ENCODE measurements around the gene MACROD2.

The MACROD2 gene

DNA sequence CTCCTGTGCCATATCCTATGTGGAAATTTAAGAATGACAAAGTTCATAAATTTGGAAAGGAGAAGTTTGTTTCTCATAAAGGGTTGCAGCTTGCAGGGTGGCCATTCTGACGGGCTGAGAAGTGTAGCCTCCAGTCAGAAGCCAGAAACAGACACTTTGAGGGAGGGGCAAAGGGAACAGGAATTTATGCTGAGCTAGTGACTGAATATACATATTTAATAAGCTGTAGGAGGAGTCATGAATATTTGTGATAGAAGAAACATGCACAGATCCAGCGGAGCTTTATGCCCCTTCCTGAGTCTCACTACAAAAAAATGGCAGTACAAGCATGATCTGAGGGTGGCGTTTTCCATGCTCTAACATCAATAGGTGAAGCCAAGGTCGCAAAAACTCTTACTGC is 1779.6 kb downstream of the MACROD2 start:
- TF ChIP-seq, protein P1, sequence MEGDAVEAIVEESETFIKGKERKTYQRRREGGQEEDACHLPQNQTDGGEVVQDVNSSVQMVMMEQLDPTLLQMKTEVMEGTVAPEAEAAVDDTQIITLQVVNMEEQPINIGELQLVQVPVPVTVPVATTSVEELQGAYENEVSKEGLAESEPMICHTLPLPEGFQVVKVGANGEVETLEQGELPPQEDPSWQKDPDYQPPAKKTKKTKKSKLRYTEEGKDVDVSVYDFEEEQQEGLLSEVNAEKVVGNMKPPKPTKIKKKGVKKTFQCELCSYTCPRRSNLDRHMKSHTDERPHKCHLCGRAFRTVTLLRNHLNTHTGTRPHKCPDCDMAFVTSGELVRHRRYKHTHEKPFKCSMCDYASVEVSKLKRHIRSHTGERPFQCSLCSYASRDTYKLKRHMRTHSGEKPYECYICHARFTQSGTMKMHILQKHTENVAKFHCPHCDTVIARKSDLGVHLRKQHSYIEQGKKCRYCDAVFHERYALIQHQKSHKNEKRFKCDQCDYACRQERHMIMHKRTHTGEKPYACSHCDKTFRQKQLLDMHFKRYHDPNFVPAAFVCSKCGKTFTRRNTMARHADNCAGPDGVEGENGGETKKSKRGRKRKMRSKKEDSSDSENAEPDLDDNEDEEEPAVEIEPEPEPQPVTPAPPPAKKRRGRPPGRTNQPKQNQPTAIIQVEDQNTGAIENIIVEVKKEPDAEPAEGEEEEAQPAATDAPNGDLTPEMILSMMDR (IDR thresholded peaks at IDR 0.05; ENCODE audit: low read depth, low read length, missing control alignments): no peak
- DNase-seq (ENCODE audit: extremely low read depth, low read depth): no peak
- no peak overlapping the region for H3K4me3 ChIP-seq (replicated peaks; ENCODE audit: low read depth, low read length)

DNA sequence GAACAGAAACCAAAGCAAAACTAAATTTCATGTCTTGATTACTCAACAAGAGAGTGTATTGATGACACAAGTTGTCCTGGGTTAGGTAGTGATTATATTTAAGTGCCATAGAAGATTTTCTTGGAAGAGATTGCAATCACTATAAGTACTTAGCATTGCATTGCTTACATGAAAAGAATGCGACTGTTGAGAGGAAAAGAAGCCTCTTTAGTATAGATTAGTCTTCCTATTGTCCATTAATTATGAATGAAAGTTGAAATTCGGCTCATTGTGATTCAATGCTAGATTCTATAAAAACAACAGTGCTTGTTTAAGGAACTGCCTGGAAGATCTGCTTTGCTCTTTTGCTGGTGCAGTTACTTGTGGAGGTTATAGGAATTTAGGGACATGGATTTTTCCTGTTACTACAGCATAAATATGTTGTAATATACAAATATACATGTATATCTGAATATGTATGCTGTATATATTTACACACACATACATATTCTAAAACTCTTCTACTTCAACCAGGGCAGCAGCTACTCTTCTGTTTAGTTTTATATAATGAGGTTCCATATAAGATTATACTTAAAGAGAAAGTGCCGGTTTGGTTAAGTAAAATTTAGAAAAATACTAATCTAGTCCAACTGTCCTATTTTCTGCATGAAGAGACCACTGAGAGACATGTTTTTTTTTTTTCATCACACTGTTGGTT is 1781.6 kb downstream of the MACROD2 start:
- no peak overlapping the region for H3K4me3 ChIP-seq (replicated peaks; ENCODE audit: low read depth, low read length)
- TF ChIP-seq, protein P1 (IDR thresholded peaks at IDR 0.05; ENCODE audit: low read depth, low read length, missing control alignments): no peak
- DNase-seq (ENCODE audit: extremely low read depth, low read depth): no peak

DNA sequence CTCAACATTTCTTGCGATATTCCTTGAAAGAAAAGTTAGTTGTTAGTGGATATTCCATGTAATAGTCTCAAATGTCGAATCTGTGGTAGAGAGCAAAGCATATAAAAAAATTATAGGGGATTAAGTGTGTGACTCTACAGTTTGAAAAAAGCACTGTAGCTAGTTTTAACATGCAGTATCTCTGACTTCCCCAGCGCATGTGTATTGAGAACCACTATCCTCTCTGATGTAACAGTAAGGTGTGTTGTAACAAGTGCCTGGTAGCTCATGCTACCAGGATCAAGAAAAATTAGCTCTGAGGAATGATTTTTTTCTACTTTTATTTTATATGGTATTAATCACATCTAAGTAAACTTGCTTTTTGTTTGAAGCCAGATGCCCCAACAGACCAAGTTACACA is 1788.7 kb downstream of the MACROD2 start:
- DNase-seq (ENCODE audit: extremely low read depth, low read depth): no peak
- H3K4me3 ChIP-seq (replicated peaks; ENCODE audit: low read depth, low read length): no peak overlapping the region
- TF ChIP-seq, protein P1 (IDR thresholded peaks at IDR 0.05; ENCODE audit: low read depth, low read length, missing control alignments): no peak

DNA sequence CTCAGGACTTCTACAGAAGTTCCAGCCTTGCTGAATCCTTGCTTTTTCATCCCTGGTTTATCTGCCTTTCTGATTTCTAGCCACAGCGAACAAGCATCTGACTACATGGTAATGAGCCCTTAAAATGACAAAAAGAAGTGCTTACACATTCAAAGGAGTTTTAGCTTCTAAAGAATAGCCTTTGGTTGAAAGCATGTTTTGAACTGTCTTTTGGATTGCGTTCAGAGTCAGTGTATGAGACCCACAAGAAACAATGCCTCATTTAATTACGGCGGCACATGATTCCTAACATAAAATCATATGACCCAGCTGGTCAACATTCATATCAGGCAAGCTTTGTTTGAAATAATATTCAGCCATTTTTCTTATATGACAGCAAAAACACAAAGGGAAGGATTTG is 1793.8 kb downstream of the MACROD2 start:
- no peak overlapping the region for H3K4me3 ChIP-seq (replicated peaks; ENCODE audit: low read depth, low read length)
- DNase-seq (ENCODE audit: extremely low read depth, low read depth): no peak
- TF ChIP-seq, protein P1 (IDR thresholded peaks at IDR 0.05; ENCODE audit: low read depth, low read length, missing control alignments): no peak

DNA sequence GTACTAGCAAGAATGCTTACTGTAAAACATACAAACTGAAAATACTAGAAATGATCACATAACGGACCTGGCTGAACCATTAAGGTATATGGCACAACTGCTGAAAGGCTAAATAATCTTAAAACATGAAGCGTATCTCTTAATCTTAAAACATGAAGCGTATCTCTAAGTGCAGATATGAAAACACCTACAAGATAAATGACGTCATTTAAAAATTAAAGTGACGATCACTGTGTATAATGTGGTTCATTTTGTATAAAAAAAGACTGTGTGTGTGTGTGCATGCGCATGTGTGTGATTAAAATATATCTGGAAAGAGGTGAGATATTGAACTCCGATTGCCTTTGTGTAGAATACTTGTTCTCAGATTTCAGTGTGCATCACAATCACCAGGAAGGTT is 1797.5 kb downstream of the MACROD2 start:
- H3K4me3 ChIP-seq (replicated peaks; ENCODE audit: low read depth, low read length): no peak overlapping the region
- DNase-seq (ENCODE audit: extremely low read depth, low read depth): no peak
- TF ChIP-seq, protein P1 (IDR thresholded peaks at IDR 0.05; ENCODE audit: low read depth, low read length, missing control alignments): no peak

DNA sequence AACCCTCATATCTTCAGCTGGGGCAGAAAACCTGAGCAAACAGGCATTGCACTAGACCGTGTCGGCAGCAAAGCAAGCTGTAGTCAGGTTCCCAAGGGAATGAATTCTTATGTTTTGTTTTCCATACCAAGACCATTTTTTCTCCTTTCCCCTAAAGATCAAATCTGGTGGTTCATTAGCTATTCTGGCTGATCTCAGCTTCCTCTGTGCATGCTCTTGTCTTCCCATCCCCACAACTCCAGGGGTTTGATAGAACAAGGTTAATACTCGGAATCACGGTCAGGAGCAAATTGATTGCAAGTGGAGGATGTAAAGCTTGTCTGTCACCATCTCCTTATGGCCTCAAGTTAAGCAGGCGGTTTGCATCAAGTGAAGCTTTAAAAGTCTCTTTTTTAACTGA is 1799.1 kb downstream of the MACROD2 start:
- H3K4me3 ChIP-seq (replicated peaks; ENCODE audit: low read depth, low read length): no peak overlapping the region
- TF ChIP-seq, protein P1 (IDR thresholded peaks at IDR 0.05; ENCODE audit: low read depth, low read length, missing control alignments): no peak
- no peak for DNase-seq (ENCODE audit: extremely low read depth, low read depth)

All from HFF-Myc (cell line).